T-helper 17 cell (primary cell): ENCODE data around the gene FAM50B. TPM values are rescaled to one million over a fixed set of nuclear protein-coding genes. Genes with fewer than 3 reads are reported as not detected.

ENCODE experiments used
- ATAC-seq: fragments of 150-1000 bp; cut with Tn5 transposase; 2 replicates; pipeline ENCODE4 v1.10.0; 2021; ENCODE audit warnings: mild to moderate bottlenecking, moderate library complexity
- DNase-seq, 3 donors: peaks; one replicate each; pipeline versions ENCODE4 v3.0.0 to v3.0.0-alpha.2; 2020 to 2021
- H3K9me3 ChIP-seq: one replicate; pipeline ENCODE4 v1.7.0; 2013; ENCODE audit warnings: low read length, mild to moderate bottlenecking; ENCODE audit not compliant: control insufficient read depth, poor library complexity, severe bottlenecking
- H3K27ac Mint-ChIP-seq: one replicate; pipeline ENCODE4 v1.8.0; 2022; ENCODE audit warnings: mild to moderate bottlenecking, moderate library complexity, mixed read lengths
- H3K27me3 Mint-ChIP-seq: one replicate; pipeline ENCODE4 v1.8.0; 2022; ENCODE audit warnings: mixed read lengths
- H3K36me3 Mint-ChIP-seq: one replicate; pipeline ENCODE4 v1.8.0; 2022; ENCODE audit warnings: low read depth, mixed read lengths
- H3K4me1 Mint-ChIP-seq: one replicate; pipeline ENCODE4 v1.8.0; 2022; ENCODE audit warnings: mild to moderate bottlenecking, mixed read lengths
- H3K4me3 Mint-ChIP-seq: one replicate; pipeline ENCODE4 v1.8.0; 2022; ENCODE audit warnings: mild to moderate bottlenecking, moderate library complexity, mixed read lengths
- total RNA-seq, 4 donors: library from RNA in 2 of 4; stranded (reverse) in 2 of 4; gene quantifications; one replicate each; pipeline ENCODE4 v1.2.3 and lab custom pipeline; 2022 to 2026

The FAM50B gene, protein sequence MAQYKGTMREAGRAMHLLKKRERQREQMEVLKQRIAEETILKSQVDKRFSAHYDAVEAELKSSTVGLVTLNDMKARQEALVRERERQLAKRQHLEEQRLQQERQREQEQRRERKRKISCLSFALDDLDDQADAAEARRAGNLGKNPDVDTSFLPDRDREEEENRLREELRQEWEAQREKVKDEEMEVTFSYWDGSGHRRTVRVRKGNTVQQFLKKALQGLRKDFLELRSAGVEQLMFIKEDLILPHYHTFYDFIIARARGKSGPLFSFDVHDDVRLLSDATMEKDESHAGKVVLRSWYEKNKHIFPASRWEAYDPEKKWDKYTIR
- total RNA-seq (1 to 10 TPM; 5.0 to 5.1 TPM), total RNA-seq (lab: John Stamatoyannopoulos, UW) (7.1 to 17.7 reads per million in 2 donors)

DNA sequence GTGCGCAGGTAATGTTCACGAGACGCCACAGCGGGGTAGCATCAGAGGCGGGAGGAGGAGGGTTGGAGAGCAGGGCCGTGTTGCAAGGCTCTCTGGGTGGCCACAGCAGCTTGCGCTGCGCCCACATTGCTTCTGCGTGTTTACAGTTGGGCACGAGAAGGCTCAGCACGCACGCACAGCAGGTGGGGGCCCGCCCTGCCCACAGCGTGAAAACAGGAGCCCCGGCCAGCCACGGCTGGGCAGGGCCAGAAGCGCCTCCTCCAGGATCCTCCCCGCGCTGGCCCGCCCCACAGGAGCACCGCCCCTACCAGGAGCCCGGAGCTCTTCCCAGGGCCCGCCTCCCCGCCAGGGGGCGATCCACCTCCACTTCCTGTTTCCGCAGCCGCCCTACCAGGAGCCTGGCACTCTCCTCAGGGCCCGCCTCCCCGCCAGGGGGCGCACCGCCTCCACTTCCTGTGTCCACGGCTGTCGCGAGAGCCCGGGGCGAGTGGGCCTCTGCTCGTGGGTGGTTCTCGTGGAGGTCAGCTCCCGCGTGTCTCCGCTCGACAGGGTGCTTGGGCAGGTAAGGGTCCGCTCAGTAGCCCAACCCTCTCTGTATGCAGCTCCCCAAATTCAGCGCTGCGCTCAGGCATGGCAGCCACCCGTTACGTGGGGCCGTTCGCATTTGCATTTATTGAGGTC is at the start of gene FAM50B:
TSS of gene FAM50B (plus strand) at position 449 of the 681 bp plus-strand sequence. CDS start 439 bp downstream, outside the sequence.
- Mint-ChIP-seq H3K27ac (peak within 1 kb of the TSS; percentile 80), H3K4me3 (peak within 1 kb of the TSS; percentile 76), H3K36me3 (no peaks in the 10 kb centered on the region), H3K27me3 (no peaks in the 10 kb centered on the region), H3K4me1 (peaks cover 27% of the 10 kb centered on the region)
- DNase-seq (peak; percentile 85 to 88 (median 86)), ATAC-seq (peak; percentile 94)
- no peaks in the 10 kb centered on the region for H3K9me3 ChIP-seq

DNA sequence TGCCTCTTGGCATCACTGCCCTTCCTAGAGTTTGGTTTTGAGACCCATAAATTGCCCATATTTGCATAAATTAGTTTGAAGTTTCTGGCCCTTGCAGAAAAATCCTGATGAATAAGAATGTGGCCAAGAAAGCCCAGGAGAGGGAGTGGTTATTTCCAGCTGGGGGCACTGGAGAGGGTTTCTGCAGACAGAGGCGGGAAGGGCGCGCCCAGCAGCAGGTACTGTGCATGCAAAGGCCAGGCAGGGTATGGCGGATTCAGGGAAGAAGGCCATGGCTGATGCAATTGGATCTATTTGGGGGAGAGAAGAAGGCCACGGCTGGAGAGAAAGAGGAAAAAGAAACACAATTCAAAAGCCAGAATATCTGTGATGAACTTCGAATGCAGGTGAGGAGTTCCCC is 49.5 kb upstream of the FAM50B start:
- no peak for ATAC-seq
- no peak for DNase-seq
- peaks cover 7% of the 10 kb centered on the region for H3K27me3 Mint-ChIP-seq
- H3K4me3 Mint-ChIP-seq = no peak overlapping the region
- no peaks in the 10 kb centered on the region for H3K36me3 Mint-ChIP-seq
- H3K4me1 Mint-ChIP-seq = peaks cover 4% of the 10 kb centered on the region
- H3K9me3 ChIP-seq = no peaks in the 10 kb centered on the region
- no peak overlapping the region for H3K27ac Mint-ChIP-seq

DNA sequence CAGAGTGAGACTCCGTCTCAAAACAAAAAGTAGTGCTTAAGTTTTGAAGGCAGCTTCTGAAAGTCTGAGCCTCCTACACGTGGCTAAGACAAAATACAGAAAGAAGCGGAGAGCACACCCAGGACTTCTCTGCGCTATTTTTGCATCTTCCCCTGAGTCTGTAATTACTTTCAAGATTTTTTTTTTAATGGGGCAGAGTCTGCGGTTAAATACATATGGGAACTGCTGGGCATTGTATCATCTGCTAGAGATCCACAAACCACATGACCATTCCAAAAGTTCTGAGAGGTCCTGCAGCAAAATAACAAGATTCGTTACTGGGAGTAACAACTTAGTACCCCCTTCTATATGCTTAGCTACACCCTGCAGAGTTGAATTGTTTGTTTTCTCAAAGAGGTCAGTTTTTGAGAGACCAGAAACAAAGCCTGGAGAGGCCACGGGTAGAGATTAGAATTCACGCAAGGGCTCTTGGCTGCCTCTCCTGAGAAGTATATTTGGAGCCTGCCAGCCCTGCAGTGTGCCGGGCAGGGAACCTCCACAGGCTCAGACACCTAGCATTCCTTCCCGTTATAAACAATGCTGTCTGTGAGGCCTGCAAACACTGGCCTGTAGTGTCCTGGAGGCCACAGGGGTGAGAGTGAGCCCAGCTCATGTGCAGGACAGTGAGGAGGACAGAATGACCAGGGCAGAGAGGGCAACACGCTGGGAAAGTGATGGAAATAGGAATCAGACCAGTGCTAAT is 48.2 kb upstream of the FAM50B start:
- DNase-seq (no peak), ATAC-seq (no peak)
- Mint-ChIP-seq H3K36me3 (no peaks in the 10 kb centered on the region), H3K27me3 (peaks cover 7% of the 10 kb centered on the region), H3K4me3 (no peak overlapping the region), H3K27ac (no peak overlapping the region), H3K4me1 (peaks cover 4% of the 10 kb centered on the region)
- H3K9me3 ChIP-seq = no peaks in the 10 kb centered on the region

DNA sequence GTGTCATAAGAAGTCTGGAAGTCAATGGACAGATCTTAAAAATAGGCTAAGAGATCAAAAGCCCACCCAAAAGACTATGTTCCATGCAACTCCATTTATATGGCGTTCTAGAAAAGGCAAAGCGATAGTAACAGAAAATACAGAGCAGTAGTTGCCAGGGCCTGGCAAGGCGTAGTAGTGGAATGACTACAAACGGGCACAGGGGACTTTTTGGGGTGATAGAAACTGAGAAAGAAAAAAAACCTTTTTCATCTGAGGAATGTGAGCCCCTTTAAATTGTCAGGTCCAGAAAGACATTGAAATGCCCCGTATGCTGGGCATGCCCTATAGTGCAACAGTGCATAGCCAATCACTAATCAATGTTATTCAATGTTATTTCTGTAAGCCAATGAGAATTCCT is 47.2 kb upstream of the FAM50B start:
- no peak for ATAC-seq
- DNase-seq = no peak
- peaks cover 2% of the 10 kb centered on the region for H3K27me3 Mint-ChIP-seq
- H3K36me3 Mint-ChIP-seq = no peaks in the 10 kb centered on the region
- no peaks in the 10 kb centered on the region for H3K9me3 ChIP-seq
- peaks cover 4% of the 10 kb centered on the region for H3K4me1 Mint-ChIP-seq
- no peak overlapping the region for H3K4me3 Mint-ChIP-seq
- H3K27ac Mint-ChIP-seq = no peak overlapping the region

GRCh38 chr6:3803627-3804468 is 45.3 kb upstream of the FAM50B start:
- H3K36me3 Mint-ChIP-seq = no peaks in the 10 kb centered on the region
- no peaks in the 10 kb centered on the region for H3K9me3 ChIP-seq
- H3K4me3 Mint-ChIP-seq = no peak overlapping the region
- H3K27ac Mint-ChIP-seq = no peak overlapping the region
- H3K4me1 Mint-ChIP-seq = peaks cover 2% of the 10 kb centered on the region
- ATAC-seq (no peak), DNase-seq (no peak)
- no peaks in the 10 kb centered on the region for H3K27me3 Mint-ChIP-seq

DNA sequence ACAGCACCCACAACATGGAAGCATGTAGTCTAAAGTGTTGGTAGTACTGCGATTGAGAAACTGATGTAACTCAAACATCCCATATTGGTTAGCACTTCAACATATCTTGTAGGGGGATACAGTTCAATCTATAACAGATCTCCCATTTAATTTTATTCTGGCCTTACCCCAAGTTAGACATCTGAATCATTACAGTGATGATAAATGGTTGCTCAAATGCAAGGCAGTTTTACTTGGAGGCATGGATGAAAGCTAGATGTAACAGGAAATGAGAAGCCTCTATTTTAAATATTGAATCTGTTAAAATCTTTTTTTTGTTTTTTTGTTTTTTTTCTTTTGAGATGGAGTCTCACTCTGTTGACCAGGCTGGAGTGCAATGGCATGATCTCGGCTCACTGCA is 44.2 kb upstream of the FAM50B start:
- no peak for ATAC-seq

DNA sequence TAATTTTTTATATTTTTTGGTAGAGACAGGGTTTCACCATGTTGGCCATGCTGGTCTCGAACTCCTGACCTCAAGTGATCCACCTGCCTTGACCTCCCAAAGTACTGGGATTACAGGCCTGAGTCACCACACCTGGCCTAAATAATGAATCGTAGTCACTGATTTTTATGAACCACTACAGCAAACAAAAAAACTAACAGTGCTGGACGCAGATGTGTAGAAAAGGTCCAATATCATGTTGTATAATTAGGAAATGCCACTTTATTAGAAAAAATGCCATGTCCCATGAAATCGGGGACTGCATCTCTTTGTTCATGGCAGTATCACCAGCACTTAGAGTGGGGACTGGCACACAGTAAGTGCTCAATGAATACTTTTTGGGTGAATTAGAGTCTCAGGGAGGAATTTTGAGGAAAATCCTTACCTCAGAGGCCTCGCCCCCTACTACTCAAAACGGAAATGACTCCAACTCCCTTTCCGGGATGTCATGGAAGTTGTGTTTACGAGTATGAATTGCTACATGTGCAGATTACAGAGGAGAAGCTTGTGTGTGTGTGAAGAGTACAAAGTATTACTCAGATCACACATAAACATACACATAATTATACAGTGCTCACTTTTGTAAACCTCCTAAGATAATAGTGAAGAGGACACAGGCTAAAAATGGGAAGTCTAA is 43.6 kb upstream of the FAM50B start:
- Mint-ChIP-seq H3K4me3 (no peak overlapping the region), H3K27me3 (no peaks in the 10 kb centered on the region), H3K4me1 (peaks cover 2% of the 10 kb centered on the region), H3K36me3 (no peaks in the 10 kb centered on the region), H3K27ac (no peak overlapping the region)
- DNase-seq = no peak
- no peaks in the 10 kb centered on the region for H3K9me3 ChIP-seq
- no peak for ATAC-seq

More for the DNA sequence above, 44.2 kb upstream of the FAM50B start:
- Mint-ChIP-seq H3K4me1 (peaks cover 2% of the 10 kb centered on the region), H3K27me3 (no peaks in the 10 kb centered on the region), H3K4me3 (no peak overlapping the region), H3K36me3 (no peaks in the 10 kb centered on the region), H3K27ac (no peak overlapping the region)
- no peaks in the 10 kb centered on the region for H3K9me3 ChIP-seq
- no peak for DNase-seq

GRCh38 chr6:3806169-3806922 is 42.8 kb upstream of the FAM50B start:
- H3K27ac Mint-ChIP-seq = no peak overlapping the region
- no peak overlapping the region for H3K4me3 Mint-ChIP-seq
- no peaks in the 10 kb centered on the region for H3K36me3 Mint-ChIP-seq
- no peaks in the 10 kb centered on the region for H3K9me3 ChIP-seq
- ATAC-seq (no peak), DNase-seq (no peak)
- peaks cover 7% of the 10 kb centered on the region for H3K27me3 Mint-ChIP-seq
- no peaks in the 10 kb centered on the region for H3K4me1 Mint-ChIP-seq

GRCh38 chr6:3808199-3808598 is 41.0 kb upstream of the FAM50B start:
- H3K4me3 Mint-ChIP-seq = no peak overlapping the region
- no peak for ATAC-seq
- H3K36me3 Mint-ChIP-seq = no peaks in the 10 kb centered on the region
- no peaks in the 10 kb centered on the region for H3K4me1 Mint-ChIP-seq
- no peaks in the 10 kb centered on the region for H3K9me3 ChIP-seq
- no peak for DNase-seq
- H3K27me3 Mint-ChIP-seq = peaks cover 11% of the 10 kb centered on the region
- no peak overlapping the region for H3K27ac Mint-ChIP-seq

DNA sequence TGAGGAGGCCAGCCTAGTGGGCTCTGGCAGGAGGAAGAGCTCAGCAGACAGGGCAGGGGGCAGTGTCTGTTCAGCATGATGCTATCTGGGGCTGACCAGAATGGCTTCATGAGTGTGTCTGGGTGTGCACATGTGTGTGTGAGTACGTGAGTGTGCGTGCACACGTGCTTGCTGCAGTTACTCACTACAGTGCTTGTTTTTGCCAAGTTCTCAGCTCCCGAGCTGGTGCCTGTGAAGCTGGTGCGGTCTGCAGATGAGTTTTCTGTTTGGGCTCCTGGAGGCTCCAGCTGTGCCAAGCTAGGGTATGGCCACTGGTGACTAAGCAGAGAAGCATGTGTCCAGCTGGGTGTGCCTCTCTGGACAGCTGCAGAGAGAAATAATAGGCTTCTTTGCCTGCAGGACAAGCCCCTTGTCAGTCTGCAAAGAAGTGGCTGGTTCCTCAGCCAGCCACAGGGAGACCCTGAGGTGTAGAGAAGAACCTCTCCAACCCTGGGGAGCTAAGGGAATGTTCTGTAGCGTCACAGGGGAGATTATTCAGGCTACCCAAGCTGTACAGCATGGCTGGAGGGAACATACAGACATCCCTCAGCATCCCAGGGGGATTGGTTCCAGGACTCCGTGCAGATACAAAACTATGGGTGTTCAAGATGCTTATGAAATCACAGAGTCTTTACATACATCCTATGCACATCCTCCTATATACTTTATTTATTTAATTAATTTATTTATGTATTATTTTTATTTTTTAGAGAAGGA is 40.2 kb upstream of the FAM50B start:
- H3K27me3 Mint-ChIP-seq = peaks cover 11% of the 10 kb centered on the region
- no peaks in the 10 kb centered on the region for H3K9me3 ChIP-seq
- no peak overlapping the region for H3K27ac Mint-ChIP-seq
- H3K4me1 Mint-ChIP-seq = no peaks in the 10 kb centered on the region
- ATAC-seq (no peak), DNase-seq (no peak)
- H3K4me3 Mint-ChIP-seq = no peak overlapping the region
- no peaks in the 10 kb centered on the region for H3K36me3 Mint-ChIP-seq

- Mint-ChIP-seq H3K4me1 (no peaks in the 10 kb centered on the region), H3K4me3 (no peak overlapping the region), H3K36me3 (no peaks in the 10 kb centered on the region), H3K27ac (no peak overlapping the region), H3K27me3 (peaks cover 11% of the 10 kb centered on the region)
- no peaks in the 10 kb centered on the region for H3K9me3 ChIP-seq
- no peak for DNase-seq
- ATAC-seq = no peak
Observed at GRCh38 chr6:3809515-3809891, 39.7 kb upstream of the FAM50B start.
